Activated CD8-positive, alpha-beta memory T cell treated with anti-CD3 and anti-CD28 coated beads, Interleukin-2, amount 50 U/mL, for 24 hours (primary cell): Measurements from ENCODE around the gene JDP2.

Source experiments
- DNase-seq: peaks from one replicate; pipeline ENCODE4 v3.0.0-alpha.2; 2020; ENCODE audit errors: extremely low read depth

JDP2 gene

DNA sequence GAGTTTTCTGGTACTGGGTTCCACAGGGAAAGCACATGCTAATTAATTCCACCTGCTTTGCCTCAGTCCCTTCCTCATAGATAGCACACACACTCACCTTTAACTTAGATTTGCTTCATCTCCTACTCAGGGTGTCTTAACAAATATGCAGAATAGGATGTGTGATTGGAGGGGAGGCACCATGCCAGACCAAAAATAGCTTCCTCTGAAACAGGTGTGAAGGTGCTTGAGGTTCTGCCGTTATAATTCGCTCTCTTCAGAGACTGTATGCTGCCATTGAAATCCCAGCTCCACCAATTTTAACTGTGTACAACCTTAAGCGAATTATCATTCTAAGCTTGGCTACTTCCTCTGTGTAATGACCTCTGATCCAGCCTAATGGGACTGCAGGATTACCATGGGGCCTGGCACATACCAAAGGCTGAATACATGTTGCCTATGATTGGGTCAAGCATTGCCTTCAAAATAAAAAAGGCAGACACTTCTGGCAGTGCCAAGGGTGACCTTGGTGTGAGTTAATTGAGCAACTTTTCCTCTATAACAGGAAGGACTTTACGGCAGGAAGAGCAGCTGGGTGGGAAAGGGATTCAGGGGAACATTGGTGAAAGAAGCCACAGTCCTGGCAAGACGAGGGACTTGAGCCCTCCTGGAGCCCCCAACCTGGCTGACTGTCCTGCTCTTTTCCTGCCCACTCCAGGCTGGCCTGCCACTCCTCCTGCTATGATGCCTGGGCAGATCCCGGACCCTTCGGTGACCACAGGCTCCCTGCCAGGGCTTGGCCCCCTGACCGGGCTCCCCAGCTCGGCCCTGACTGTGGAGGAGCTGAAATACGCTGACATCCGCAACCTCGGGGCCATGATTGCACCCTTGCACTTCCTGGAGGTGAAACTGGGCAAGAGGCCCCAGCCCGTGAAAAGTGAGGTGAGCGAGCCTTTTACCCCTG lies 9.7 kb downstream of the JDP2 start:
- no peak for DNase-seq

DNA sequence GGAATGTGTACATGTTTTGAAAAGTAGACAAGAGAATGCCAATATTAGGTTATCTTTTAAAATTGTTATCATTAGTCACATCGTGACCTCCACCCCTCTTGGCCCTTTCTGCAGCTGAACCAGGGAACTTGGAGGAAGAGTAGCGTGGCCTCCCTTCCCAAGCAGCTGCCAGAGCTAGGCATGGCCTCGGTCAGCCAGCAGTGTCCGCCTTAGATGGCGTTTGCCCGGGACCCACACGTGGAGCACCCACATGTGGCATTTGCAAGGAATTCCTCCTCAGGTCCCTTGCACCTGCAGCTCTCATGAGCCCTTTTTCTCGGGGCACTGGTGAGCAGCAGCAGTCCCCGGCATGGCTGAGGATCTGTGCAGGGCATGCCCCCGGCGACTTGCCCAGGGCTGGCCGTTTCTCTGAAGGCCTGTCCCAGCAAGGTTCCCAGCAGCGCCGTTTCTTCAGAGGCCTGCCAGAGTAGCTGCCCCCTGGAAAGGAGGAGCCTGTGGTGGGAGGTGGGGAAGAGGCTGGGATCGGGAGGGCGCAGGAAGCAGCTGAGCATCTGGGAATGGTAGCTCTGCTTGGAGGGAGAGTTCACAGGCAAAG lies 10.8 kb downstream of the JDP2 start:
- DNase-seq: no peak

DNA sequence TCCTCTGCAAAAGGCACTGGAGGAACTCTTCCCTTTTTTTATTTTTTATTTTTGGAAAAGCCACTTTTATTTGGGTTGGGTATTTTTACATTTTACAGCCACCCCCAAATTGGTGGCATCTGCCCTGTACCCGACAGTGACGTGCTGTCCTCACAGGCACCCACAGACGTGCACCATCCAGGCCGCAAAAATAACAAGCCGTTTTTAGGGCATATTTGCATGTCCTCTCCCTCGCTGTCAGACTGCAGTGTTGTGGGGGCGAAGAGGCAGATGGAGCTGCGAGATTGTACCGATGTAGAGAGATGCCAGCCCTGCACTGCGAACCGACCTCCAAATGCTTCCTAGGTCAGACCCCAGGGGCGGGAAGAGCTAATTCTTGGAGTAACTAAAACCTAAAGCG lies 12.2 kb downstream of the JDP2 start:
- no peak for DNase-seq

DNA sequence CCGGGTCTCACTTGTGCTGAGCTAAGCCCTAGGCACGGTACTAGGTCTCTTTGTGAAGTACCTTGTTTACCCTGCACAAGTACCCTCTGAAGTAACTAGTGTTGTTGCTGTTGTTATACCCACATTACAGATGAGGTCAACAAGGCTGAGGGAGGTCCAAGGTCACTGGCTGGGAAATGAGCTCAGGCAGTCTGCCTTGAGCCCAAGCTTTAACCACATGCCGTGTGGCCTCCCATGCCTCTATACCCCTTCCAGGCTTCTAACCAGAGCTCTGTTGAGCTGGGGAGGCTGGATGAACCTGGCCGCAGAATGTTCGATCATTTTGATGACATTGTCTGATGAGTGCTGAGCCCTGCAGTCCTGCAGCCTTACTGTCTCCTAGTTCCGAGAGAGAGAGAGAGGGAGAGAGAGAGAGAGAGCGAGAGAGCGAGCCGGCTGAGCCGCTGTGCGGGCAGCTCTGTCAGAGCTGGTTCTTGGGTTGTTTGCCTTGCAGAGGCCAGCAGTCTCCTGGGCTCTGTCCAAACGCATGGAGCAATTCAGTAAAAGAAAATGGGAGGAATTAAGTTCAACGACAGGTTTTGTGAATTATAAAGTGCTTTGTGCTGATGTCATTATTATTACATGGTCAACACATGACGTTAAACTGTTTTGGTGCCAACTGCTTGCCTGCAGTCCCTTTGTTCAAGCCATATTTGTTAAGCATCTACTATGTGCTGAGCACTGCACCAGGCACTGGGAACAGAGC lies 13.1 kb downstream of the JDP2 start:
- no peak for DNase-seq

DNA sequence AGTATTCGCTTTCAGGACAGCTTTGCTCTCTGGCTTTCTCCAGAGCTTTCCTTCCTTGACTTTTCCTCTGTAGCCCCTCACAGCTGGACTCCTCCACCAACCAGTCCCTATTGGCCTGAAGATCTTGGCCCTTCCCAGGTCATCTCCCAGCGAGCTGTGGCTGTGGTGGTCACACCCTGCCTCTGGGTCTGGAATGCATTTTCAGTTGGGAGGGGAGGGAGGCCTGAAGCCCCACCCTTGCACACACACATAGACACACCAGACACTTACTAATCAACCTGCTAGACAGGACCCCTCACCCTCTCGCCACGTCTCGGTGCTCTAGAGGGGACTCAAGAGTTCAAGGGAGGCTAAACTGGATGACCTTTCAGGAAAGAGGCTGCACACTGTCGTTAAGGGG lies 13.9 kb downstream of the JDP2 start:
- no peak for DNase-seq

DNA sequence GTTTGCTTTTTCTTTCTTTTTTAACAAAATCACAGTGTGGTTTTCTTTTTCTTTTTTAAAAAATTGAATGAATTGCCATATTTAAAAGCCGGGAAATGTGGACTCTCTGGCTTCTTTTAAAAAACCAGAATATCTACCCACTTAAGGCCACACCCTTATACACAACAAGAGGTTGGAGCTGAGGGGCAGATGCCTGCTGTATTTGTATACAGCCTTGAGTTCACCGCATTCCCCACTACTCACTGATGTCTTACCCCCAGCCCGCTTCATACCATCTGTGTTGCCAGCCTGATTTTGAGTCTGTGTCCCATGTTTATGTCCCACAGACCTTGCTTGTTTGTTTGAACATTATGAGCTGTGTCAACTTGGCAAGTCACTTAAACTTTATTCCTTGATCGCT lies 14.3 kb downstream of the JDP2 start:
- DNase-seq: no peak

DNA sequence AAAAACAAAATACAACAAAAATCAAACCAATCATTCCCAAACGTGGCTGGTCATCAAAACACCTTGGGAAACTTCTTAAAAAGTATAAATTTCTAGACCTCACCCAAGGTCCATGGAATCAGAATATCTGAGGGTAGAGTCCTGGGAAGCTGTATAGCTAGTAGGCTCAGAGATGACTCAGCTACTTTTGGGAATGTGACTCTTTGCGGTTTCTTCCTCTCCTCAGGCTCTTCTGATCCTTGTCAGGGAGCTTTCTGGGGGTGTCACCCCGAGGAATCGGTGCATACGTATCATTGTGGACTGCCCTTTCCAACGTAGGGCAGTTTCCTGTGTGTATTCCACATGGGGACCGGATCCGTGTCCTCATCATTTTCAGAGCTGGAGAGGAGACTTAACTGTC lies 14.8 kb downstream of the JDP2 start:
- DNase-seq: no peak

DNA sequence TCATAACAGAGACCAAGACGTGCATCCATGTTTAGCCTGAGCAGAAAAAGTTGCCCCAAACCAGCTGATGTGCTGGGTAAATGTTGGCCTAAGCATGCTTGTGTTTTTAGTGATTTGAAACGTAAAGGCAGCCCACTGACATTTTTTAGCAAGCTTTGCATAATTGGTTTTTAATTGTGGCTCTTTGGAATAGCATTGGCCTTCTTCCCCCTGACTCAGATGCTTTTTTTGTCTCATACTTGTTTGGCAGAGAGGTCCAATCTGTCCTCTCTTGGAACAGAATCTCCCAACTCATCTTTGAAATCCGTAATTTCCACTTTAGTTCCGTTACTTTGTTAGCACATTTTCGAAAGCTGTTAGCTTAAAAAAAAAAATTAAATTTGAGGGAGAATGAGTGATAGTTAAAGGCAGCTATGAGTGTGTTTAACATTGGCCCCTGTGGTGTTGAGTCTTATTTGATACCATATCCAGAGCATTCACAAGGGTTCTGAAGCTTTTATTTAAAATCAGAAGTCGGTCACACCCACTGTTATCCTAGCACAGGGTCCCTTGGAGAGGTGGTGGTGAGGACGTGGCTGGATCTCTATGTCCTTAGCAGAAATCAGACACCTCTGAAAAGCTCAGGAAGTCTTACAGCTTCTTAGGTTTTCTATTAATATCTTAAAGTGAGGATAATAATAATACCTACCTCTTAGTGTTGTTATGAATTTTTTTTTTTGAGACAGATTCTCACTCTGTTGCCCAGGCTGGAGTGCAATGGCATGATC lies 15.6 kb downstream of the JDP2 start:
- no peak for DNase-seq

DNA sequence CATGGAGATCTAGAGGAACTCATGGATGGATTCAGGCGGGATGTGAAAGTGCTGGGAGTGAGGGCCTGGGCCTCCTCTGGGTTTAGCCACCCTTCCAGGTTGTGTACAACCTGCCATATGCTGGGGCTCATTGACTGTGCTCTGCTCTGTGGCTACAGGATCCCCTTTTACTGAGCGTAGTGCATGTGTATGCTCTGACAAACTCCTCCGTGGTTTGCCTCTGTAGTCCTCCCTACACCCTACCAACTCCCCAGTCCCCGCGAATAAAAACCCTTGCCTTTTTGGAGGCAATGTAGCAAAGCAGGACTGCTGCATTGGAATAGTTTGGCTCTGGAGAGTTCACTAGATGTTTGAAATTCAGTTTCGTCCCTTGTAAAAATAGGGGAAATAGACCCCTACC lies 17.4 kb downstream of the JDP2 start:
- no peak for DNase-seq

DNA sequence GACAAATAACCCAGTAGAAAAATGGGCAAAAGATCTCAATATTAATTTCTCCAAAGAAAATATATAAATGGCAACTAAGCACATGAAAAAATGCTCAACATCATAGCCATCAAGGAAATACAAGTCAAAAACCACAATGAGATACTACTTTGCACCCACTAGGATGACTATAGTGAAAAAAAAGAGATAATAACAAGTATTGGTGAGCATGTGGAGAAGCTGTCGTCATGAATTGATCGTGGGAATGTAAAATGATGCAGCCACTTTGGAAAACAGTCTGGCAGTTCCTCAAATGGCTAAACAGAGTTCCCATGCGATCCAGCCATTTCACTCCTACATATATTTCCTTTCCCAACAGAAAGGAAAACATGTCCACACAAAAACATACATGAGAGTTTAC lies 18.1 kb downstream of the JDP2 start:
- no peak for DNase-seq

DNA sequence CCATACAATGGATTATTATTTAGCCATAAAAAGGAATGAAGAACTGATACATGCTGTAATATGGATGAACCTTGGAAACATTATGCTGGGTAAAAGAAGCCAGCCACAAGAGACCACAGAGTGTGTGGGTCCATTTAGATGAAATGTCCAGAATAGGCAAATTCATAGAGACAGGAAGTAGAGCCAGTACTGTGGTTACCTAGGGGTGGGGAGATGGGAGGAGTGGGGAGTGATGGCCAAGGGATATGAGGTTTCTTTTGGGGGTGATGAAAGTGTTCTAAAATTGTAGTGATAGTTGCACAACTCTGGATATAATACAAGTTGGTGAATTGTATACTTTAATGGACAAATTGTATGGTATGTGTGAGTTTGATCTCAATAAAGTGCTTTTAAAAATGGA lies 18.6 kb downstream of the JDP2 start:
- DNase-seq: no peak

DNA sequence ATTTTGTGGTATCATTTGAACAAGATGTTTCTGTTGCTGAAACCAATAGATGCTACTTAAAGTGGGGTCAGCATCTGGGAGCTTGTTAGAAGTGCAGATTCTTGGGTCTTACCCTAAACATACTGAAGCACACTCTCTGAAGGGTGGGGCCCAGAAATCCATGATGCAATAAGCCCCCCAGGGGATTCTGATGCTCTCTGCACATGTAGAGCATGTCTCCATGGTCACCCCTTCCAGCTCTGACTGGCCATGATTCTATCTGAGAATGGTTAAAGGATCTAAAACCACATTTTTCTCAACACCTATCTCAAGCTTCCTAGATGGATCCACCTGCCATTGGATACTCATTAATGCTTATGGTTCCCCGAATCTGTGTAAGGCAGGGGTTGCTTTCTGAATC lies 20.4 kb downstream of the JDP2 start:
- no peak for DNase-seq

DNA sequence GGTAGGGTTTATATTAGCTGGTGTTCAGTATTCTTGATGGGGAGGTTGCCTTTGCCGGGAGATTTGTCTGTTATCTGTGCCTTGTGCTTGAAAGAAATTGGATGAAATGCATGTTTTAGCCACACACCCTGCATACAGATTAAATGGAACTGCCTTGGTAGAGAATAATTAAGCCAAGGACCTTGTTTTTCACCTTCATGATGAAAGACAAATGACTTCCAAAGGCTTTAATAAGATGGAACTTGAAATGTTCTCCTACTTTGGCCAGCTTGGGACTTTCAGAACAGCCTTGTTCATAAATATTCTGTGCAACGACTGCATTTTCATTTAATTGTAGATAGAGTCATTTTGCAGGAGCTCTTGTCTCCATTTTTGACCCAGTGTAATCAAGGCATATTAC lies 21.2 kb downstream of the JDP2 start:
- no peak for DNase-seq

DNA sequence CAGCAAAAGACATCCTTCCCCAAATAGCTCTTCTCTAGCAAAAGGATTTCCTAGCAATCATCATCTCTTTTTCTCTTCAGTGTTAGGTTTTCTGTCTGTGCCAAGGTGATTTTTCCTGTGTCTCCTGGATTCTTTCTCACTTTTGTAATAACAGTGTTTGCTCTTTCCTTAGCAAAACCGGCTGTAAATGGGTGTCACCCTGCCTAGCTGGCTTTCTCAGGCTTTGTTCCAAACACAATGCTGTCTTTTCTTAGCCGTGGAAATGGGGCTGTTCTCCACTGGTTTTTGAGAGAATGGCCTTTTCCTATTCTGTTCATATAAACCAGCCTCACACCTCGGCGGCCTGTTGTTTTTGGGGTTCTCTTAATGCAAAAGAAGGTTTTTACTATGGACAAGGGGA lies 21.9 kb downstream of the JDP2 start:
- DNase-seq: no peak

DNA sequence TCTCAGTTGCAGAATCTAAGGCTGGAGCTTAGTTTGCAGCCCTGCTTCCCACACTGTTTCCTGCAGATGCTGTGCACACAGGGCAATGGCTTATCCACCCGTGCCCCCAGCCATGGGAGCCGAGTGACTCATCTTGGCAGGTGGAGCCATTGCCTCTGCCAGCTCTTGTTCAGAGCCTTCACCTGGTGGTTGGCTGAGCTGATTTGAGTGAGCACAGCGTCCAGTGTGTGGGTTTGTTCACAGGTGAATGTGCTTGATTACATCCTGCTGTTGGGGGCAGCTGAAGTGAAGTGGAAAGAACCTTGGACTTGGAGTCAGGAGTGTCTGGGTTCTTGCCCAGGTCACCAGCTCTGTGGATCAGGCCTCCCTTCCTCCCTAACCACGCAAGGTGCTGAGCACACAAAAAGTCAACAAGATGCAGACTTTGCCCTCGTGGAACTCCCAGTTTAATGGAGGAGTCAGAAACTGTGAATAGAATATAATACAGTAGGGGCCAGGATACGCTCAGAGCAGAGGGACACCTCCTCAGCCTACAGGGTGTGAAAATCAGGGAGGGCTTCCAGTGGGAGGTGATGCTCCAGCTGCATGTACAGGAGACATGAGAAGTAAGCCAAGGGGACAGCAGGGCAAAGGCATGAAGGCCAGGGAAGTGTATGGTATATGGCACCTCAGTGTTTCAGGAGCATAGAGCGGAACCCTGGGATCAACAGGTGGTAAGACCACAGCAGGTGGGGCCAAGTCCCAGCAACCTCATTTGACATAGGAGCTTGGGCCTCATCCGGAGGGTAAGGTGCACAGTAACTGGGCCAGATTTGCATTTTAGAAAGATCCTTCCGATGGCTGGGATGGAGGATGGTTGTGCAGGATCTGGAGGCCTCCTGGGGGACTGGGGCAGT lies 22.8 kb downstream of the JDP2 start:
- DNase-seq: no peak

DNA sequence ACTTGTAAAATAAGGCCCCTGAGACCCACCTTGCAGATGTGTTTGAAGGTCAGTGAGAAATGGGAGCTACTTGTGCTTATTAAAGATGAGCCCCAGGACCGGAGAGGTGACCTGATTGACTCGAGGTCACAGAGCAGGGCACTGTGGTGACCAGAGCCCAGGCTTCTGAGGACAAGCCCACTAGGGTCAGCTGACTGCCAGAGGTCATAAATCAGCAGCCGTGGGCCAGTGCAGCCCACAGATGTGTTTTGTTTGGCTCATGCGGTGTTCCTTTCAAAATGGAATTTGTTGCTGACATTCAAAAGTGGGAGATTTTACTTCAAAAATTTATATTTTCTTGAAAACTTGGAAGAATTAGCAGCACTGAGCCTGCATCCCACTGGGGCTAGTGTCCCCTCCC lies 24.5 kb downstream of the JDP2 start:
- no peak for DNase-seq

DNA sequence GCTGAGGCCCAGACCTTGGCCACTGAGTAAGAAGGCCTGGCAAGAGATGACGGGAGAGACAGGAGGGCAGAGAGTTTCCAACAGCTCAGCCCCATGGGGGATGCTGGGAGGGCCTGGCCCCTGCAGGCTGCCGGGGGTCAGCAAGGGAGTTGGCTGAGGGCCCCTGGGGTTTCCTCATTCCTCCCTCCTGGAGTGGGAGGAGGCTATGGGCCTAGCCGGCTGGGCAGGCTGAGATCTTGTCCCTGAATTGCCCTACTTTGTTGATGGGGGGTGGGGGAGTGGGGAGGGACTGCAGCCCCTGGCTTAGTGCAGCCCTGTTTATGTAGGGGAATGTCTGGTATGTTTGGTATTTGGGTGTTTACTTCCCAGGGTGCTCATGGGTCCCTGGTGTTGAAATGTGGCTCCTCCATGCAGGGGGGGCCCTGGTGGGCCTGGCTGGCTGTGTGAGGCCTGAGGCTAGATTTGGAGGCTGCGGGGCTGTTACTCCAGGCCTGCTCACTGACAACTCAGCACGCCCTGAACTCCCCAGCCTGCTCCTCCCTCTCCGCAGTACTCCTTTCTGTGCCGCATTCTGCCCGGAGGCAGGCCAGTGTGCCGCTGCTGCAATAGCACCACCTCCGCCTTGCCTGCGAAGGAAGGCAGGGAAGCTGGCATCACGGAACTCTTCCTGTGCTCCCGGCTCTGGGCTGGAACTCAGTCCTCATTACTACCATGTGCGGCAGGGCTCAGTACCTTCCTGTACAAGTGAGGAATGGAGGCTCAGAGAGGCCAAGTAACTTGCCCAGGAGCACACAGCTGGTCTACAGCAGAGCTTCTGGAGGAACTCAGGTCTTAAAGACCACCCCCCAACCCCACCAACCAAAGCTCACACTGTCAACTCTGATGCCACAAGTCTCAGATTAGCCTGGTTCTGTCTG lies 25.3 kb downstream of the JDP2 start:
- no peak for DNase-seq

DNA sequence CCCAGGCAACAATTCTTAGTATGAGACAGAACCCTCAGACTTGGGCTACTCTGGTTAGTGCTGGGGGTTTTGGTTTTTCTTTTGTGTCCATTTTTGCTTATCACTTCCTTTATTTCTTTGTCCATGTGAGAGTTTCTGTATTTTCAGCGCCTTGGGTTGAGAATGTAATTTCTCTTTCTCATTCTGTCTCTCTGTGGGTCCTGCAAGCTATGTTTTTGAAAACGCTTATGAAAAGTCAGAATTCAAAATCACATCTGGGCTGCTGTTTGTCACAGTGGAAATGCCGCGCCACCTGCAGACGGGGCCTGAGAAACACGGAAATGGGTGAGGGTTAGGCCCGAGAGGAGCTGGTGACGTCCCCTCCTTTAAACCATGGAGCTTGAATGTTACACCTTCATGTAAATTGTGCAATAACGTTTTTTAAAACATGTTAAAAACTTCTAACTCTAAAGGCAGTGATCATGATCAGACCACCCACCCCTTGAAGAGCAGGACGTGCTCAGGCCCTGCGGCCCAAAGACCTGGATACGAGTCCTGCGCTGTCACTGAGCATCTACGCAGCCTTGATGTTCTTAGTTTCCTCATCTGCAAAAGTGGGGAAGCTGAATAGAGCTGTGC lies 26.1 kb downstream of the JDP2 start:
- DNase-seq: no peak

DNA sequence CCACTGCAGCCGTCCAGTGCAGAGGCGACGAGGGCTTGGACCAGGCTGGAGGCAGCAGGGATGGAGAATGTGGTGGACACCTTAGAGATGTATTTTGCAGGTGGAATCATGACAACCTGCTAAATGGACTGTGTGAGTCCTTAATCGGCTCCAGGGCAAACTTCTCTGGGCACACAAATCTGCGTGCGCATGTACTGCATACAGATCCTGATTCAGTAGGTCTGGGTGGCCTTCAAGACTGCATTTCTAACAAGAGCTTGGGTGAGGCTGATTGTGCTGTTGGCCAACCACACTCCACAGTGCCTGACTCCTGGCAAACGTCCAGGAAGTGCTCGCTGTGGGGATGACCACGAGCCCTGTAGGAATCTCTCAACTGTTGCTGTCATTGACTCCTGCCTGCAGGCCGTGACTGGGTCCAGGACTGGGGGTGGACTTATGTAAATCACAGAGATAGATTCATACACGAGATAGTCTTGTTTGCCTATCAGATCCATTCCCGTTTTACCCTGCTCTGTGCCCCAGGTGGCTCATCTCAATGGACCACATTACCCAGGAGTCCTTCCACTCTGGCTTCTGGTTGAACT lies 27.2 kb downstream of the JDP2 start:
- no peak for DNase-seq
